Tibial nerve (tissue), 3 donors: ENCODE results near the gene PLD5.

Source experiments
- CTCF ChIP-seq, 5 experiments: fragments of 200-600 bp in 3 of 5; fragments of 450-650 bp in 2 of 5; sonication (generic) in 3 of 5; IDR thresholded peaks; one replicate each; pipeline ENCODE4 v1.5.1; 2016 to 2019; ENCODE audit warnings: antibody characterized with exemption in 5 of 5, mild to moderate bottlenecking in 3 of 5, moderate library complexity in 2 of 5
- POLR2A ChIP-seq, 2 donors: fragments of 450-650 bp; IDR thresholded peaks; one replicate each; pipeline ENCODE4 v1.6.1; 2017; ENCODE audit warnings: antibody characterized with exemption in 2 of 2, mild to moderate bottlenecking in 2 of 2, moderate library complexity in 2 of 2

DNA sequence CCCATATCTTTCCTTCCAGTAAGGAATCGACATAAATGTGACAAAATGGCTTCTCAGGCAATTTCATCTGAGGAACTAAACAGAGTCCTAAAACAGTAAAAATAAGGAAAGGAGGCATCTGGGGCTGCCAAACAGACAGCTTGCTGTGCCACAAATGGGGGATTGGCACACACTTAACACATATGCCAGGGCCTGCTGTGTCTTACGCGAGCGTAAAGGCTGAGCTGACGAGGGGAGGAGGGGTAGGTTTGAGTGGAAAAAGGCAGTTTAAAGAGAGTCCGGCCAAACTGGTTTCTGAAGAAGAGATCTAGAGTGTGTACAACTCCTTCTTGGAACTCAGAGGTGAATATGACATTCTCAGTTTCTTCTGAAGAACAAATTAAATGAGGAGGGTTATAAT, 281.5 kb downstream of the PLD5 start:
- no peak for TF ChIP-seq CTCF (IDR thresholded peaks at IDR 0.05)
- TF ChIP-seq POLR2A (IDR thresholded peaks at IDR 0.05) = no peak
